DOHH2 (cell line): ENCODE measurements around the gene ZNF526.
"Not testable (repeated sequence)": the region's sequence is repeated elsewhere in the genome, so short reads cannot be mapped to it uniquely, and the experiment has no call there.

ENCODE experiments used
- H3F3A ChIP-seq: fragments of 200-600 bp; sonication (generic), shearing (Covaris generic); 2 replicates; pipeline ENCODE4 v1.6.0; 2016; ENCODE audit warnings: antibody characterized with exemption, mild to moderate bottlenecking; ENCODE audit not compliant: control insufficient read depth, insufficient read depth
- H3K27ac ChIP-seq: fragments of 200-600 bp; sonication (generic); 2 replicates; pipeline ENCODE4 v1.5.1; 2014; ENCODE audit warnings: low read depth, mild to moderate bottlenecking, low read length, moderate library complexity
- H3K27me3 ChIP-seq: fragments of 200-600 bp; sonication (generic); 2 replicates; pipeline ENCODE4 v1.6.1; 2014; ENCODE audit warnings: mild to moderate bottlenecking, low read length, mixed read lengths; ENCODE audit not compliant: control insufficient read depth
- H3K36me3 ChIP-seq: fragments of 200-600 bp; sonication (generic); 2 replicates; pipeline ENCODE4 v1.6.1; 2014; ENCODE audit warnings: mild to moderate bottlenecking, low read length, moderate library complexity, mixed read lengths; ENCODE audit not compliant: control insufficient read depth
- H3K4me1 ChIP-seq: fragments of 200-600 bp; sonication (generic); 2 replicates; pipeline ENCODE4 v1.6.1; 2014; ENCODE audit warnings: mild to moderate bottlenecking, low read length, mixed read lengths; ENCODE audit not compliant: control insufficient read depth
- H3K4me2 ChIP-seq: fragments of 200-600 bp; sonication (generic); 2 replicates; pipeline ENCODE4 v1.6.0; 2014; ENCODE audit warnings: mild to moderate bottlenecking, low read length, moderate library complexity
- H3K4me3 ChIP-seq: fragments of 200-600 bp; sonication (generic); 2 replicates; pipeline ENCODE4 v1.5.1; 2014; ENCODE audit warnings: mild to moderate bottlenecking, low read length, mixed read lengths
- H3K79me2 ChIP-seq: fragments of 200-600 bp; sonication (generic); 2 replicates; pipeline ENCODE4 v1.6.1; 2014; ENCODE audit warnings: mild to moderate bottlenecking, low read length, mixed read lengths; ENCODE audit not compliant: control insufficient read depth
- H3K9me2 ChIP-seq: fragments of 200-600 bp; sonication (generic); replicated peaks from 2 replicates; pipeline ENCODE4 v1.6.1; 2014; ENCODE audit warnings: mild to moderate bottlenecking, low read length, mixed read lengths; ENCODE audit not compliant: control insufficient read depth
- H3K9me3 ChIP-seq: fragments of 200-600 bp; sonication (generic); 2 replicates; pipeline ENCODE4 v1.6.1; 2014; ENCODE audit warnings: antibody characterized with exemption, low read length, mixed read lengths; ENCODE audit not compliant: control insufficient read depth, insufficient read depth
- H4K20me1 ChIP-seq: fragments of 200-600 bp; sonication (generic); 2 replicates; pipeline ENCODE4 v1.6.0; 2014; ENCODE audit warnings: low read depth, mild to moderate bottlenecking, antibody characterized with exemption, low read length, moderate library complexity; ENCODE audit not compliant: control insufficient read depth, insufficient read depth
- EZH2phosphoT487 ChIP-seq: fragments of 200-600 bp; sonication (generic); IDR thresholded peaks from 2 replicates; pipeline ENCODE4 v1.6.1; 2017; ENCODE audit warnings: borderline replicate concordance, mild to moderate bottlenecking, antibody characterized with exemption, low read length, moderate library complexity, mixed read lengths
- TF ChIP-seq, protein P1 (sequence below): fragments of 200-600 bp; sonication (generic); IDR thresholded peaks from one replicate; pipeline ENCODE4 v1.5.1; 2014; ENCODE audit warnings: antibody characterized with exemption, mild to moderate bottlenecking, low read depth, low read length; ENCODE audit not compliant: poor library complexity, severe bottlenecking

The ZNF526 gene

DNA sequence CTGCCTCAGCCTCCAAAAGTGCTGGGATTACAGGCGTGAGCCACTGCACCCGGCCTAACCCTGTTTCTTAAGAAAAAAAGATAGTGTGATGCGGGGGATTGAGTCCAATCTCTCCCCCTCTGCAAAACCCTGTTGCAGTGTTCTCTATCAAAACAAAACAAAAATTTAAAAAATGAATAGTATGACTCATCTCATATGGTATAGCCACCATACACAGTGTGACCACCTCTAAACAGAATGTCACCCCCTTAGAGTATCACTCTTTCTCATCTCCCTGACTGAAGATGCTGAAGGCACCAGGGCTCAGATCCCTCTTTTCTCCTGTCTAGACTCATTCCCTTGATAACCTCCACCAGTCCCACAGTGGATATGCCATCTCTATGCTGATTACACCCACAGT lies 41.7 kb downstream of the ZNF526 start:
- Histone ChIP-seq H3K9me2 (no peaks in the 10 kb centered on the region), H3K36me3 (no peaks in the 10 kb centered on the region), H3K4me3 (no peak overlapping the region), H3K4me1 (no peaks in the 10 kb centered on the region), H3K79me2 (no peaks in the 10 kb centered on the region), H3F3A (no peaks in the 10 kb centered on the region), H3K4me2 (no peak overlapping the region), H4K20me1 (no peaks in the 10 kb centered on the region), H3K27me3 (peaks cover 7% of the 10 kb centered on the region; the same call in 1 of the 2 replicates), H3K27ac (no peak overlapping the region), H3K9me3 (no peaks in the 10 kb centered on the region)
- TF ChIP-seq, protein P1, sequence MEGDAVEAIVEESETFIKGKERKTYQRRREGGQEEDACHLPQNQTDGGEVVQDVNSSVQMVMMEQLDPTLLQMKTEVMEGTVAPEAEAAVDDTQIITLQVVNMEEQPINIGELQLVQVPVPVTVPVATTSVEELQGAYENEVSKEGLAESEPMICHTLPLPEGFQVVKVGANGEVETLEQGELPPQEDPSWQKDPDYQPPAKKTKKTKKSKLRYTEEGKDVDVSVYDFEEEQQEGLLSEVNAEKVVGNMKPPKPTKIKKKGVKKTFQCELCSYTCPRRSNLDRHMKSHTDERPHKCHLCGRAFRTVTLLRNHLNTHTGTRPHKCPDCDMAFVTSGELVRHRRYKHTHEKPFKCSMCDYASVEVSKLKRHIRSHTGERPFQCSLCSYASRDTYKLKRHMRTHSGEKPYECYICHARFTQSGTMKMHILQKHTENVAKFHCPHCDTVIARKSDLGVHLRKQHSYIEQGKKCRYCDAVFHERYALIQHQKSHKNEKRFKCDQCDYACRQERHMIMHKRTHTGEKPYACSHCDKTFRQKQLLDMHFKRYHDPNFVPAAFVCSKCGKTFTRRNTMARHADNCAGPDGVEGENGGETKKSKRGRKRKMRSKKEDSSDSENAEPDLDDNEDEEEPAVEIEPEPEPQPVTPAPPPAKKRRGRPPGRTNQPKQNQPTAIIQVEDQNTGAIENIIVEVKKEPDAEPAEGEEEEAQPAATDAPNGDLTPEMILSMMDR: no peak
- TF ChIP-seq EZH2phosphoT487: no peak

GRCh38 chr19:42266105-42266504 lies 46.0 kb downstream of the ZNF526 start:
- H4K20me1 ChIP-seq, H3K9me3 ChIP-seq, H3K36me3 ChIP-seq, H3K27ac ChIP-seq, H3K4me3 ChIP-seq, H3K9me2 ChIP-seq, H3K4me2 ChIP-seq, H3K27me3 ChIP-seq, H3F3A ChIP-seq: not testable (repeated sequence)
- H3K79me2 ChIP-seq: peaks cover 16% of the 10 kb centered on the region
- peaks cover 23% of the 10 kb centered on the region for H3K4me1 ChIP-seq

DNA sequence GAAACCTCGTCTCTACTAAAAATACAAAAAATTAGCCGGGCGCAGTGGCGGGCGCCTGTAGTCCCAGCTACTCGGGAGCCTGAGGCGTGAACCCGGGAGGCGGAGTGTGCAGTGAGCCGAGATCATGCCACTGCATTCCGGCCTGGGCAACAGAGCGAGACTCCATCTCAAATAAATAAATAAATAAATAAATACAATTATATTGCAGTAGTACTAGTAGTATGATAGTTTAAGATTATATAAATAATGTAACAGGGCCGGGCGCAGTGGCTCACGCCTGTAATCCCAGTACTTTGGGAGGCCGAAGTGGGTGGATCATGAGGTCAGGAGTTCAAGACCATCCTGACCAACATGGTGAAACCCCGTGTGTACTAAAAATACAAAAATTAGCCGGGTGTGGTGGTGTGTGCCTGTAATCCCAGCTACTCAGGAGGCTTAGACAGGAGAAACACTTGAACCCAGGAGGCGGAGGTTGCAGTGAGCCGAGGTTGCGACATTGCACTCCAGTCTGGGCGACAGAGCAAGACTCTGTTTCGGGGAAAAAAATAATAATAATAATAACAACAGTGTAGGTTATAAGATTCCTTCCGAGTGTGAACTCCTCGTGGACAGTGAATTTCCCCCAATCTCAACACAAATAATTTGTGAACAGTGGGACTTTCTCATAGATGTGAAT lies 47.0 kb downstream of the ZNF526 start:
- not testable (repeated sequence) for H3K36me3 ChIP-seq, H3K27ac ChIP-seq, H3K27me3 ChIP-seq, H3F3A ChIP-seq, H4K20me1 ChIP-seq, H3K9me3 ChIP-seq, H3K9me2 ChIP-seq
- peak overlapping the region; percentile 94 for H3K4me3 ChIP-seq
- H3K4me1 ChIP-seq: peaks cover 27% of the 10 kb centered on the region
- H3K4me2 ChIP-seq: peak overlapping the region; percentile 94
- H3K79me2 ChIP-seq: peaks cover 19% of the 10 kb centered on the region

- H3K27me3 ChIP-seq: no peaks in the 10 kb centered on the region
- H3K4me1 ChIP-seq: peaks cover 27% of the 10 kb centered on the region
- no peaks in the 10 kb centered on the region for H4K20me1 ChIP-seq
- TF ChIP-seq EZH2phosphoT487: no peak
- TF ChIP-seq, protein P1: no peak
- H3K27ac ChIP-seq: peak overlapping the region; percentile 81; the same call in 1 of the 2 replicates
- H3K9me2 ChIP-seq: no peaks in the 10 kb centered on the region
- peaks cover 19% of the 10 kb centered on the region for H3K79me2 ChIP-seq
- peak overlapping the region; percentile 94 for H3K4me2 ChIP-seq
- peak overlapping the region; percentile 94 for H3K4me3 ChIP-seq
- peaks cover 3% of the 10 kb centered on the region; the same call in 1 of the 2 replicates for H3F3A ChIP-seq
- H3K36me3 ChIP-seq: no peaks in the 10 kb centered on the region; the same call in 1 of the 2 replicates
- no peaks in the 10 kb centered on the region for H3K9me3 ChIP-seq
Observed at GRCh38 chr19:42267644-42268141, 47.6 kb downstream of the ZNF526 start.
